Nephron (organoid): ENCODE measurements around the gene ZNRF4.

Experiments
- H3K27ac Mint-ChIP-seq, 3 experiments: 2 replicates each; pipeline ENCODE4 v1.8.0; 2020; ENCODE audit warnings: mixed read lengths in 3 of 3, mild to moderate bottlenecking in 2 of 3, moderate library complexity in 1 of 3
- H3K27me3 Mint-ChIP-seq: 2 replicates; pipeline ENCODE4 v1.8.0; 2021; ENCODE audit warnings: low read depth, mild to moderate bottlenecking, moderate library complexity, mixed read lengths
- H3K36me3 Mint-ChIP-seq: 2 replicates; pipeline ENCODE4 v1.8.0; 2020; ENCODE audit warnings: low read depth, mixed read lengths
- H3K4me1 Mint-ChIP-seq: 2 replicates; pipeline ENCODE4 v1.8.0; 2020; ENCODE audit warnings: mixed read lengths
- H3K4me3 Mint-ChIP-seq, 3 experiments: 2 replicates each; pipeline ENCODE4 v1.8.0; 2020; ENCODE audit warnings: mild to moderate bottlenecking in 3 of 3, mixed read lengths in 3 of 3, moderate library complexity in 2 of 3
- H3K9me3 Mint-ChIP-seq: 2 replicates; pipeline ENCODE4 v1.8.0; 2020; ENCODE audit warnings: mixed read lengths
- CTCF ChIP-seq, 3 experiments: fragments of 200-600 bp; sonication (generic); IDR thresholded peaks; one replicate each; pipeline ENCODE4 v1.5.0; 2021; ENCODE audit warnings: antibody characterized with exemption in 3 of 3; ENCODE audit not compliant: unreplicated experiment in 3 of 3

ZNRF4 gene

GRCh38 chr19:5447700-5448311 lies 7.4 kb upstream of the ZNRF4 start:
- H3K36me3 Mint-ChIP-seq = no peaks in the 10 kb centered on the region
- no peak overlapping the region for H3K27ac Mint-ChIP-seq
- no peak for TF ChIP-seq CTCF (IDR thresholded peaks at IDR 0.05; ENCODE audit: unreplicated experiment in 3 of 3)

GRCh38 chr19:5448374-5448773 lies 6.8 kb upstream of the ZNRF4 start:
- H3K36me3 Mint-ChIP-seq = no peaks in the 10 kb centered on the region
- no peak overlapping the region for H3K4me3 Mint-ChIP-seq
- H3K4me1 Mint-ChIP-seq = no peaks in the 10 kb centered on the region
- H3K27ac Mint-ChIP-seq = no peak overlapping the region
- TF ChIP-seq CTCF (IDR thresholded peaks at IDR 0.05; ENCODE audit: unreplicated experiment in 3 of 3) = no peak
- peaks cover 50% of the 10 kb centered on the region for H3K27me3 Mint-ChIP-seq
- peaks cover 2% of the 10 kb centered on the region for H3K9me3 Mint-ChIP-seq

More at GRCh38 chr19:5447700-5448311, 7.4 kb upstream of the ZNRF4 start:
- H3K27me3 Mint-ChIP-seq = peaks cover 45% of the 10 kb centered on the region
- peaks cover 2% of the 10 kb centered on the region for H3K9me3 Mint-ChIP-seq
- no peaks in the 10 kb centered on the region for H3K4me1 Mint-ChIP-seq
- no peak overlapping the region for H3K4me3 Mint-ChIP-seq

- Mint-ChIP-seq H3K9me3 (peaks cover 2% of the 10 kb centered on the region), H3K36me3 (no peaks in the 10 kb centered on the region), H3K27ac (no peak overlapping the region)
Observed at GRCh38 chr19:5450482-5451126, 4.6 kb upstream of the ZNRF4 start.

DNA sequence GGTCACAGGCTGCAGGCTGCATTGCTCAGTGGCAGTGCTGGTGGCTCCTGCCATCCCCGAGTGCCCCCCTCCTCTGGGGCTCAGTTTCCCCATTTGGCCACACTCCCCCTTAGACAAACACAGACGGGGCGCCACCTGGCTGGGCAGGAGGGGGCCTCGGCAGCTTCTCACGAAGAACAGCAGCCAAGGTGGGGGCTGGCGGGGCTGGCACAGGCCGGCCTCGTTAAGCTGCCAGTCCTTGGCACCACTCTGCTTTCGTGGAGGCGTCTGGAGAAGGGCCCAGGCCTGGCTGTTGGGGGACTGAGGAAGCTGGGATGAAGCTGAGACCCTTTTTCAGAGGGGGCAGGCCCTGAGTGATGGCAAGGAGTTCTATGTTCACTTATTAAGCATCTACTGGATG lies 3.7 kb upstream of the ZNRF4 start:
- no peak overlapping the region for H3K27ac Mint-ChIP-seq
- H3K4me3 Mint-ChIP-seq = no peak overlapping the region
- H3K36me3 Mint-ChIP-seq = no peaks in the 10 kb centered on the region
- H3K27me3 Mint-ChIP-seq = peaks cover 50% of the 10 kb centered on the region
- H3K9me3 Mint-ChIP-seq = peaks cover 2% of the 10 kb centered on the region
- no peaks in the 10 kb centered on the region for H3K4me1 Mint-ChIP-seq
- TF ChIP-seq CTCF (IDR thresholded peaks at IDR 0.05; ENCODE audit: unreplicated experiment in 3 of 3) = no peak

More at GRCh38 chr19:5450482-5451126, 4.6 kb upstream of the ZNRF4 start:
- Mint-ChIP-seq H3K27me3 (peaks cover 48% of the 10 kb centered on the region), H3K4me3 (no peak overlapping the region), H3K4me1 (no peaks in the 10 kb centered on the region)
- no peak for TF ChIP-seq CTCF (IDR thresholded peaks at IDR 0.05; ENCODE audit: unreplicated experiment in 3 of 3)

DNA sequence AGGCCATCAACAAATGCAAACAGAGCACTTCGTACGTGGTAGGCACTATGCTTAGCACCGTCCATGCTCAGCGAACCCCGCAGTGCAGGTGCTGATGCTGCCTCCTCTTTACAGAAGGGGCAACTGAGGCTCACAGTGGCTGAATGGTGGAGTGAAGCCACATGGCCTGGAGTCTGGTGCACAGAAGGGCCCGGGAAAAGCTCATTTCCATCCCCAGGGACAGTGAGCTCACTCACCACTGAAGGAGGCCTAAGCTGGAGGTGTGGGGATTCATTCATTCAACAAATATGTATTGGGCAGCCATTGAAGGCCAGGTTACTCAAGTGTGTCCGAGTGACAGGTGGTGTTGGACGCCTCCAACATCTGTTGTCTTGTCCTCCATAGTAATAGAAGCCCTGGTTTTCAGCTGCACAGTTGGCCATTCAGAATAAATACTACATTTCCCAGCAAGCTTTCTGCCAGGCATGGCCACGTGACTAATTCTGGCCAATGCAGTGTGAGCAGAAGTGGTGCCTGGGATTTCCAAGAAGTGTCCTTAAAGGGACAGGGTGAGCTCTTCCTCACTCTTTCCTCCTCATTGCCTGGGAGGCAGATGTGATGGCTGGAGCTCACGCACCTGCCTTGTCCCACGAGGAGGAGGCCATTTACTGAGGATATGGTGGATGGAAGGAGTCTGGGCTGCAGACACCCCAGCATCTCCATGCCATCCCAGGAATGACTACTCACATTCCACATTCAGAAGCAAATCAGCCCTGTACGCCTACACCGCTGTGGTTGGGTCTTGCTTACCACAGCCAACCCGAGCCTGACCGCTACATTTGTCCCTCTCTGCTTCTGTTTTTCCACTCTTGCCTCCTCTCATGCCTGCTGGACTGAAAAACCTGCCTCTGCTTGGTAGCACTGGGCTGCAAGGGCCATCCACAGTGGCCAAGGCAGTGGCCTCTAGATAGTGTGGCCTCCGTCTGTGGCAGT lies 2.3 kb upstream of the ZNRF4 start:
- Mint-ChIP-seq H3K4me3 (no peak overlapping the region), H3K27me3 (peaks cover 41% of the 10 kb centered on the region), H3K27ac (no peak overlapping the region), H3K9me3 (peaks cover 1% of the 10 kb centered on the region), H3K36me3 (no peaks in the 10 kb centered on the region), H3K4me1 (no peaks in the 10 kb centered on the region)
- TF ChIP-seq CTCF (IDR thresholded peaks at IDR 0.05; ENCODE audit: unreplicated experiment in 3 of 3) = no peak
